Tibial nerve (tissue), 4 donors: ENCODE data around the gene AFAP1L1. TPM values are rescaled to one million over a fixed set of nuclear protein-coding genes. Genes with fewer than 3 reads are reported as not detected.
A peak's percentile ranks its signal among the peaks of the same experiment; 100 is the strongest.
"Not testable (repeated sequence)": the region's sequence is repeated elsewhere in the genome, so short reads cannot be mapped to it uniquely, and the experiment has no call there.

Experiments
- DNase-seq, 2 donors: peaks; one replicate each; pipeline ENCODE4 v3.0.0-alpha.2; 2019; ENCODE audit warnings: low spot score in 2 of 2
- H3K27ac ChIP-seq, 4 donors: fragments of 200-600 bp; sonication (generic) in 3 of 4; one replicate each; pipeline ENCODE4 v1.5.1; 2017 to 2019; ENCODE audit warnings: mild to moderate bottlenecking in 1 of 4
- H3K27me3 ChIP-seq, 2 donors: fragments of 200-600 bp; sonication (generic) in 1 of 2; one replicate each; pipeline versions ENCODE4 v1.5.1 to v1.6.0; 2017 to 2019
- H3K36me3 ChIP-seq, 3 donors: fragments of 200-600 bp; sonication (generic); one replicate each; pipeline ENCODE4 v1.5.1; 2018 to 2019
- H3K4me1 ChIP-seq, 4 donors: fragments of 200-600 bp; sonication (generic) in 3 of 4; one replicate each; pipeline ENCODE4 v1.5.1; 2017 to 2019
- H3K4me3 ChIP-seq, 4 donors: fragments of 200-600 bp; sonication (generic) in 3 of 4; one replicate each; pipeline ENCODE4 v1.5.1; 2017 to 2019; ENCODE audit warnings: mild to moderate bottlenecking in 1 of 4, moderate library complexity in 1 of 4
- H3K9me3 ChIP-seq, 4 donors: fragments of 200-600 bp; sonication (generic) in 3 of 4; one replicate each; pipeline ENCODE4 v1.5.1; 2017 to 2019
- CTCF ChIP-seq, 5 experiments: fragments of 200-600 bp in 3 of 5; fragments of 450-650 bp in 2 of 5; sonication (generic) in 3 of 5; IDR thresholded peaks; one replicate each; pipeline ENCODE4 v1.5.1; 2016 to 2019; ENCODE audit warnings: antibody characterized with exemption in 5 of 5, mild to moderate bottlenecking in 3 of 5, moderate library complexity in 2 of 5
- EP300 ChIP-seq, 2 donors: sonication (generic); formaldehyde crosslinking; IDR thresholded peaks; one replicate each; pipeline ENCODE4 v1.6.1; 2017; ENCODE audit warnings: antibody characterized with exemption in 2 of 2, mild to moderate bottlenecking in 1 of 2
- POLR2A ChIP-seq, 2 donors: fragments of 450-650 bp; IDR thresholded peaks; one replicate each; pipeline ENCODE4 v1.6.1; 2017; ENCODE audit warnings: antibody characterized with exemption in 2 of 2, mild to moderate bottlenecking in 2 of 2, moderate library complexity in 2 of 2
- WGBS, 2 donors: methylation state at CpG; one replicate each; pipeline ENCODE4 v1.1.5; 2018; 5-methylcytosine and 5-hydroxymethylcytosine counted together
- total RNA-seq, 4 donors: library from RNA; depleted of rRNA; stranded (reverse); fragments of >200 nt; gene quantifications; one replicate each; pipeline ENCODE4 v1.1.0, GENCODE V29; 2016

AFAP1L1 gene
- total RNA-seq, 4 donors from 2014 or later: 40.8 to 93.5 (median 91.6) TPM

GRCh38 chr5:149271195-149271715, 404 bp upstream of the AFAP1L1 start:
- Histone ChIP-seq H3K4me3 (peak overlapping the region; percentile 42 to 80 (median 63)), H3K9me3 (peaks cover 0 to 16% (median 0%) of the 10 kb centered on the region in 4 donors), H3K27ac (peak overlapping the region; percentile 57 to 91 (median 78)), H3K4me1 (peaks cover 0 to 39% (median 9%) of the 10 kb centered on the region in 4 donors), H3K36me3 (no peaks in the 10 kb centered on the region), H3K27me3 (no peaks in the 10 kb centered on the region)
- WGBS, 2 donors: 7 to 9% methylated on average over 31 to 40 of the region's 40 CpGs
- no peak for TF ChIP-seq POLR2A (IDR thresholded peaks at IDR 0.05)
- DNase-seq: peak in 1 of 2 donors; percentile 25

GRCh38 chr5:149272781-149273180, 1.1 kb downstream of the AFAP1L1 start:
- DNase-seq, H3K27me3 ChIP-seq, H3K36me3 ChIP-seq: not testable (repeated sequence)
- Histone ChIP-seq H3K27ac (peak overlapping the region; percentile 77 to 91 (median 79)), H3K9me3 (peaks cover 0 to 14% (median 0%) of the 10 kb centered on the region in 4 donors), H3K4me1 (peaks cover 0 to 32% (median 9%) of the 10 kb centered on the region in 4 donors), H3K4me3 (peak overlapping the region; percentile 49 to 80 (median 63))
- WGBS, 2 donors: 51 to 58% methylated on average over 16 of the region's 16 CpGs

DNA sequence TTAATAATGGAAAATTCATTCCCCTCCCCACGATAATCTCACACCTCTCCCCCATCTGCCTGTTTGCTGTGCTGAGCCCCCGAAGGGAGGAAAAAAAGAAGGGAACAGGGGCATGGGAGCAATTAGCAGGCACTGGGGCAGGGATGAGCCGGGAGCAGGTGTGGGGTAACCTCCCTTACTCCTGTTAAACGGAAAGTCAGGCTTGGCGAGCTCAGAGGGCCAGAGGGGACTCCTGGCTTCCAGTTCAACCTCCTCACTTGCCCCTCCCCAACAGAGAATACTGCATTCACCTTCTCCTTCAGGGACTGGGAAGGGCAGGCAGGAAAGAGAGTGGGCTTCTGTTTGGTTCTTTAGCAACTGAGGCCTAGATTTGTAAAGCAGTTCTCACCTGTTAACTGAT, 1.6 kb downstream of the AFAP1L1 start:
- no peaks in the 10 kb centered on the region for H3K36me3 ChIP-seq
- DNase-seq: no peak
- WGBS, 2 donors: 61 to 65% methylated on average over 5 of the region's 5 CpGs
- peaks cover 0 to 34% (median 11%) of the 10 kb centered on the region in 4 donors for H3K4me1 ChIP-seq
- TF ChIP-seq EP300 (IDR thresholded peaks at IDR 0.05) (no peak), POLR2A (IDR thresholded peaks at IDR 0.05) (no peak), CTCF (IDR thresholded peaks at IDR 0.05) (no peak)
- H3K9me3 ChIP-seq: peaks cover 0 to 9% (median 0%) of the 10 kb centered on the region in 4 donors
- H3K27ac ChIP-seq: peak overlapping the region in 3 of 4 donors; percentile 34 to 91 (median 77)
- H3K27me3 ChIP-seq: no peaks in the 10 kb centered on the region
- peak overlapping the region in 3 of 4 donors; percentile 56 to 80 (median 70) for H3K4me3 ChIP-seq

DNA sequence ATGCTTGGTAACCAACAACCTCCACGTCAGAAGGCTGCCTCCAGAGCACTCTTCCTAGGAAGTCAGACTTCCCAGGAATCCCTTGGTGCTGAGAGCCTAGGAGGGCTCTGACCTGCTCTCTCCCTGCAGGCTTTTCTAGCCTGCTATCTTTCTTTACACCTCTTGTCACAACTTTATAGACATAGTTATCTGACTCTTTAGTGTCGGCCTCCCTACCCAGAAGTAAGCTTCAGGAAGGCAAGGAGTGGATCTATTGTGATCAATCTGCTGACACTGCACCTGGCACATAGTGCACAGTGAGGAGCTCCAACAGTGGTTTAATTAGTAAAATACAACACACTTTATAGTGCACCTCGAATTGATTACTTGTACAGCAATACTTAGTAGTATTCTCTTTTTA, 2.3 kb downstream of the AFAP1L1 start:
- no peak for DNase-seq
- 60 to 78% methylated on average over 3 of the region's 3 CpGs for WGBS, 2 donors
- Histone ChIP-seq H3K36me3 (no peaks in the 10 kb centered on the region), H3K4me3 (peak overlapping the region in 1 of 4 donors; percentile 80), H3K9me3 (peaks cover 0 to 2% (median 0%) of the 10 kb centered on the region in 4 donors), H3K27me3 (no peaks in the 10 kb centered on the region), H3K4me1 (peaks cover 0 to 41% (median 13%) of the 10 kb centered on the region in 4 donors), H3K27ac (peak overlapping the region in 2 of 4 donors; percentile 77 to 91)
- TF ChIP-seq CTCF (IDR thresholded peaks at IDR 0.05) (no peak), POLR2A (IDR thresholded peaks at IDR 0.05) (no peak), EP300 (IDR thresholded peaks at IDR 0.05) (no peak)

DNA sequence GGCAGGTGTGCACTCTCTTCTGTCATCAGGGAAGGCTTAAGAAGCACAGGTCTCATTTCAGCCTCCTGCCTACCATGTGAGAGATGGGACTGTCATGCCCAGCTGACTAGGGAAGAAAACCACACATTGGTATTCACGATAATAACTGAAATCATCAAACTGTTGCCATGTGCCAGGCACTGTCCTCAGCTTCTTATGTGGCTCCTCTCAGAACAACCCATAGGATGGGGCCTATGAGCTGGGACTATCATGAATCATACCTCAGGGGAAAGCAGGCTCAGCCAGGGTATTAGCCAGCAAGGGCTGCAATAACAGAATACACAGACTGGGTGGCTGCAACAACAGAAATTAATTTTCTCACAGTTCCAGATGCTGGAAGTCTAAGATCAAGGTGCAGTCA, 3.3 kb downstream of the AFAP1L1 start:
- no peaks in the 10 kb centered on the region for H3K9me3 ChIP-seq
- H3K27me3 ChIP-seq: no peaks in the 10 kb centered on the region
- H3K4me3 ChIP-seq: no peak overlapping the region
- H3K4me1 ChIP-seq: peaks cover 0 to 51% (median 16%) of the 10 kb centered on the region in 4 donors
- DNase-seq: no peak
- H3K36me3 ChIP-seq: no peaks in the 10 kb centered on the region
- 70 to 100% methylated on average over 1 of the region's 1 CpG for WGBS, 2 donors
- H3K27ac ChIP-seq: no peak overlapping the region
- no peak for TF ChIP-seq POLR2A (IDR thresholded peaks at IDR 0.05)
- no peak for TF ChIP-seq EP300 (IDR thresholded peaks at IDR 0.05)
- TF ChIP-seq CTCF (IDR thresholded peaks at IDR 0.05): no peak

GRCh38 chr5:149277801-149278200, 6.1 kb downstream of the AFAP1L1 start:
- peak overlapping the region; percentile 25 to 82 (median 56) for H3K27ac ChIP-seq
- 41 to 44% methylated on average over 4 of the region's 4 CpGs for WGBS, 2 donors

More at GRCh38 chr5:149277801-149278200, 6.1 kb downstream of the AFAP1L1 start:
- TF ChIP-seq CTCF (IDR thresholded peaks at IDR 0.05) (no peak), EP300 (IDR thresholded peaks at IDR 0.05) (peak in 1 of 2 donors; percentile 67), POLR2A (IDR thresholded peaks at IDR 0.05) (no peak)
- Histone ChIP-seq H3K27me3 (no peaks in the 10 kb centered on the region), H3K4me3 (no peak overlapping the region), H3K9me3 (no peaks in the 10 kb centered on the region), H3K36me3 (no peaks in the 10 kb centered on the region), H3K4me1 (peaks cover 0 to 68% (median 12%) of the 10 kb centered on the region in 4 donors)
- no peak for DNase-seq
